NCI-H524 (cell line): Measurements from ENCODE around the gene INPP5B.
A peak's percentile ranks its signal among the peaks of the same experiment; 100 is the strongest.
"Not testable (repeated sequence)": the region's sequence is repeated elsewhere in the genome, so short reads cannot be mapped to it uniquely, and the experiment has no call there.

ENCODE experiments used
- DNase-seq, 2 experiments: peaks; one replicate each; lab custom pipeline; 2025; lab: John Stamatoyannopoulos, UW

INPP5B gene

GRCh38 chr1:37914719-37915475, 32.0 kb downstream of the INPP5B start:
- DNase-seq: no peak

- not testable (repeated sequence) for DNase-seq
Measured at GRCh38 chr1:37911478-37911877, 35.4 kb downstream of the INPP5B start.

- DNase-seq: not testable (repeated sequence)
Measured at GRCh38 chr1:37910886-37911285, 36.0 kb downstream of the INPP5B start.

- DNase-seq: not testable (repeated sequence)
Measured at GRCh38 chr1:37908531-37908930, 38.3 kb downstream of the INPP5B start.

GRCh38 chr1:37907416-37908125, 39.3 kb downstream of the INPP5B start:
- DNase-seq: not testable (repeated sequence)

- not testable (repeated sequence) for DNase-seq
Measured at GRCh38 chr1:37906591-37906990, 40.3 kb downstream of the INPP5B start.

GRCh38 chr1:37905727-37906126, 41.1 kb downstream of the INPP5B start:
- DNase-seq: no peak

- not testable (repeated sequence) for DNase-seq
Measured at GRCh38 chr1:37903921-37904320, 42.9 kb downstream of the INPP5B start.

GRCh38 chr1:37902983-37903382, 43.9 kb downstream of the INPP5B start:
- DNase-seq: no peak

- DNase-seq: no peak
Measured at GRCh38 chr1:37901893-37902225, 45.0 kb downstream of the INPP5B start.

GRCh38 chr1:37901191-37901892, 45.5 kb downstream of the INPP5B start:
- no peak for DNase-seq

- not testable (repeated sequence) for DNase-seq
Measured at GRCh38 chr1:37897563-37897962, 49.3 kb downstream of the INPP5B start.

- DNase-seq: no peak
Measured at GRCh38 chr1:37893673-37894072, 53.2 kb downstream of the INPP5B start.

GRCh38 chr1:37892151-37893047, 54.5 kb downstream of the INPP5B start:
- no peak for DNase-seq

- DNase-seq: peak in 1 of 2 experiments; percentile 29
Measured at GRCh38 chr1:37890378-37891014, 56.4 kb downstream of the INPP5B start.

GRCh38 chr1:37888022-37888700, 58.7 kb downstream of the INPP5B start:
- DNase-seq: peak; percentile 49 to 79

- DNase-seq: no peak
Measured at GRCh38 chr1:37884145-37884544, 62.7 kb downstream of the INPP5B start.

GRCh38 chr1:37883671-37884070, 63.2 kb downstream of the INPP5B start:
- DNase-seq: no peak

- DNase-seq: no peak
Measured at GRCh38 chr1:37879865-37880264, 67.0 kb downstream of the INPP5B start.

GRCh38 chr1:37878071-37878470, 68.8 kb downstream of the INPP5B start:
- DNase-seq: no peak

- DNase-seq: peak in 1 of 2 experiments; percentile 15
Measured at GRCh38 chr1:37875833-37876232, 71.0 kb downstream of the INPP5B start.
